Muscle of arm (tissue), 12 donors: ENCODE measurements around the gene SPRTN. TPM values are rescaled to one million over a fixed set of nuclear protein-coding genes. Genes with fewer than 3 reads are reported as not detected.
"Not testable (repeated sequence)": the region's sequence is repeated elsewhere in the genome, so short reads cannot be mapped to it uniquely, and the experiment has no call there.

Experiments used
- DNase-seq: peaks from one replicate; pipeline ENCODE4 v3.0.0-alpha.2; 2013
- polyA plus RNA-seq, 12 donors: library from polyadenylated mRNA; unstranded; fragments of 120-200 nt; gene quantifications; one replicate each; pipeline ENCODE4 v1.2.1, GENCODE V29; 2013; ENCODE audit not compliant: insufficient read length in 12 of 12

The SPRTN gene
- polyA plus RNA-seq, 12 donors = 6.1 to 13.3 (median 8.5) TPM; not detected in 1

GRCh38 chr1:231334952-231335351 lies 3.1 kb upstream of the SPRTN start:
- no peak for DNase-seq

- no peak for DNase-seq
These were observed 2.2 kb upstream of the SPRTN start for GRCh38 chr1:231335663-231336602.

GRCh38 chr1:231337043-231337471 lies 1.0 kb upstream of the SPRTN start:
- no peak for DNase-seq

GRCh38 chr1:231337472-231338269 lies 422 bp upstream of the SPRTN start, which contains the start of gene EXOC8:
TSS of gene EXOC8 (minus strand) at chr1:231337852. CDS start at chr1:231337745, 107 bp downstream.
- peak; percentile 100 for DNase-seq

- no peak for DNase-seq
These were observed 2.4 kb downstream of the SPRTN start for GRCh38 chr1:231340328-231341013.

GRCh38 chr1:231347961-231348360 lies 9.9 kb downstream of the SPRTN start:
- no peak for DNase-seq

- no peak for DNase-seq
These were observed 10.3 kb downstream of the SPRTN start for GRCh38 chr1:231348442-231348841.

- DNase-seq = not testable (repeated sequence)
These were observed 10.8 kb downstream of the SPRTN start for GRCh38 chr1:231348856-231349255.

- no peak for DNase-seq
These were observed 13.7 kb downstream of the SPRTN start for GRCh38 chr1:231351816-231352215.

GRCh38 chr1:231353086-231353485 lies 15.0 kb downstream of the SPRTN start:
- no peak for DNase-seq

- no peak for DNase-seq
These were observed 16.4 kb downstream of the SPRTN start for GRCh38 chr1:231354330-231355020.

- DNase-seq = no peak
These were observed 17.1 kb downstream of the SPRTN start for GRCh38 chr1:231355171-231355570.

GRCh38 chr1:231357187-231357772 lies 19.2 kb downstream of the SPRTN start:
- no peak for DNase-seq

GRCh38 chr1:231357831-231358354 lies 19.8 kb downstream of the SPRTN start:
- DNase-seq = peak; percentile 54

- no peak for DNase-seq
These were observed 21.0 kb downstream of the SPRTN start for GRCh38 chr1:231359113-231359512.

- no peak for DNase-seq
These were observed 24.2 kb downstream of the SPRTN start for GRCh38 chr1:231362325-231362724.

GRCh38 chr1:231363624-231364023 lies 25.5 kb downstream of the SPRTN start:
- no peak for DNase-seq

- no peak for DNase-seq
These were observed 26.1 kb downstream of the SPRTN start for GRCh38 chr1:231364192-231364591.

- DNase-seq = no peak
These were observed 31.2 kb downstream of the SPRTN start for GRCh38 chr1:231369282-231369681.

- DNase-seq = no peak
These were observed 34.4 kb downstream of the SPRTN start for GRCh38 chr1:231372501-231372900.

GRCh38 chr1:231374394-231374793 lies 36.3 kb downstream of the SPRTN start:
- DNase-seq = no peak
